Mesenchymal stem cell (in vitro differentiated cells and primary cell): ENCODE results near the gene TMEM186. TPM values are rescaled to one million over a fixed set of nuclear protein-coding genes. Genes with fewer than 3 reads are reported as not detected.

ENCODE experiments used
- DNase-seq: peaks from one replicate; pipeline ENCODE4 v3.0.0-alpha.2; 2013
- H2AFZ ChIP-seq: one replicate; pipeline ENCODE4 v1.6.1; 2013; ENCODE audit warnings: low read depth, mild to moderate bottlenecking, control low read depth, inconsistent platforms, low read length, moderate library complexity
- H2AK5ac ChIP-seq: 2 replicates; pipeline ENCODE4 v1.6.1; 2013; ENCODE audit warnings: low read length, moderate library complexity, mild to moderate bottlenecking, inconsistent platforms; ENCODE audit not compliant: severe bottlenecking
- H2BK120ac ChIP-seq: one replicate; pipeline ENCODE4 v1.6.1; 2013; ENCODE audit warnings: low read depth, mild to moderate bottlenecking, inconsistent platforms, low read length, moderate library complexity
- H2BK12ac ChIP-seq, 2 experiments: one replicate each; pipeline ENCODE4 v1.6.1; 2013; ENCODE audit warnings: inconsistent platforms in 2 of 2, low read length in 2 of 2, mild to moderate bottlenecking in 2 of 2, moderate library complexity in 2 of 2, control low read depth in 1 of 2
- H2BK15ac ChIP-seq: one replicate; pipeline ENCODE4 v1.6.1; 2013; ENCODE audit warnings: mild to moderate bottlenecking, low read depth, inconsistent platforms; ENCODE audit not compliant: poor library complexity, severe bottlenecking
- H2BK5ac ChIP-seq: 2 replicates; pipeline ENCODE4 v1.6.1; 2013; ENCODE audit warnings: low read depth, mild to moderate bottlenecking, low read length, control low read depth, inconsistent platforms; ENCODE audit not compliant: poor library complexity, severe bottlenecking
- H3K14ac ChIP-seq, 2 experiments: one replicate each; pipeline ENCODE4 v1.6.1; 2013; ENCODE audit warnings: inconsistent platforms in 2 of 2, low read length in 2 of 2, control low read depth in 1 of 2, mild to moderate bottlenecking in 1 of 2, moderate library complexity in 1 of 2
- H3K18ac ChIP-seq, 2 experiments: one replicate each; pipeline ENCODE4 v1.6.1; 2013; ENCODE audit warnings: inconsistent platforms in 2 of 2, low read length in 2 of 2, control low read depth in 1 of 2, low read depth in 1 of 2, mild to moderate bottlenecking in 1 of 2
- H3K23ac ChIP-seq, 2 experiments: one replicate each; pipeline ENCODE4 v1.6.1; 2013; ENCODE audit warnings: inconsistent platforms in 2 of 2, low read length in 2 of 2, mild to moderate bottlenecking in 2 of 2, moderate library complexity in 2 of 2, control low read depth in 1 of 2
- H3K27ac ChIP-seq: 2 replicates; pipeline ENCODE4 v1.5.1; 2013; ENCODE audit warnings: mild to moderate bottlenecking, moderate library complexity, low read length, control low read depth, inconsistent platforms; ENCODE audit not compliant: poor library complexity, severe bottlenecking
- H3K27me3 ChIP-seq, 2 experiments: 2 replicates each; pipeline versions ENCODE4 v1.6.1 to v1.7.0; 2013; ENCODE audit warnings: low read length in 2 of 2, mild to moderate bottlenecking in 2 of 2, moderate library complexity in 2 of 2, control low read depth in 1 of 2, inconsistent platforms in 1 of 2; ENCODE audit not compliant: control insufficient read depth in 1 of 2, insufficient read depth in 1 of 2
- H3K36me3 ChIP-seq, 2 experiments: 2 replicates each; pipeline versions ENCODE4 v1.6.1 to v1.7.0; 2013; ENCODE audit warnings: low read length in 2 of 2, control low read depth in 1 of 2, inconsistent platforms in 1 of 2, low read depth in 1 of 2, mild to moderate bottlenecking in 1 of 2; ENCODE audit not compliant: insufficient read depth in 2 of 2, control insufficient read depth in 1 of 2
- H3K4ac ChIP-seq, 2 experiments: one replicate each; pipeline ENCODE4 v1.6.1; 2013; ENCODE audit warnings: inconsistent platforms in 2 of 2, low read length in 2 of 2, mild to moderate bottlenecking in 2 of 2, moderate library complexity in 2 of 2, control low read depth in 1 of 2, low read depth in 1 of 2
- H3K4me1 ChIP-seq: 2 replicates; pipeline ENCODE4 v1.6.1; 2013; ENCODE audit warnings: low read depth, low read length, control low read depth; ENCODE audit not compliant: control insufficient read depth, insufficient read depth
- H3K4me2 ChIP-seq: 2 replicates; pipeline ENCODE4 v1.6.1; 2013; ENCODE audit warnings: low read length, mild to moderate bottlenecking, inconsistent platforms; ENCODE audit not compliant: poor library complexity, severe bottlenecking
- H3K4me3 ChIP-seq, 2 experiments: 2 replicates each; pipeline versions ENCODE4 v1.5.1 to v1.7.0; 2013; ENCODE audit warnings: low read length in 2 of 2, mild to moderate bottlenecking in 2 of 2, control low read depth in 1 of 2, low read depth in 1 of 2; ENCODE audit not compliant: insufficient read depth in 1 of 2
- H3K79me1 ChIP-seq: replicated peaks from 2 replicates; pipeline ENCODE4 v1.6.1; 2013; ENCODE audit warnings: mild to moderate bottlenecking, control low read depth, low read length, inconsistent platforms; ENCODE audit not compliant: poor library complexity, severe bottlenecking
- H3K9ac ChIP-seq: 2 replicates; pipeline ENCODE4 v1.7.0; 2013; ENCODE audit warnings: mild to moderate bottlenecking, low read length, moderate library complexity
- H3K9me3 ChIP-seq: 2 replicates; pipeline ENCODE4 v1.7.0; 2013; ENCODE audit warnings: mild to moderate bottlenecking, low read length; ENCODE audit not compliant: control insufficient read depth
- H4K8ac ChIP-seq: one replicate; pipeline ENCODE4 v1.6.1; 2013; ENCODE audit warnings: inconsistent platforms, mild to moderate bottlenecking, low read length, moderate library complexity
- H4K91ac ChIP-seq: one replicate; pipeline ENCODE4 v1.6.1; 2013; ENCODE audit warnings: mild to moderate bottlenecking, low read length, inconsistent platforms
- WGBS: methylation state at CpG from one replicate; pipeline ENCODE4 v1.1.7; 2013; ENCODE audit warnings: mixed read lengths; 5-methylcytosine and 5-hydroxymethylcytosine counted together
- polyA plus RNA-seq, 2 experiments: library from polyadenylated mRNA; stranded (reverse); fragments of 200-250 nt; gene quantifications; one replicate each; pipeline ENCODE4 v1.2.3, GENCODE V29; 2013

TMEM186 gene
- polyA plus RNA-seq (2013, experiment 1 of 2) = 5.4 TPM
- polyA plus RNA-seq (2013, experiment 2 of 2) = 5.6 TPM

GRCh38 chr16:8797364-8798173 lies at the start of gene TMEM186, which contains the start of gene PMM2:
TSS of gene TMEM186 (minus strand) at chr16:8797639. CDS start at chr16:8797614, 25 bp downstream.
TSS of gene PMM2 (plus strand) at chr16:8797839. CDS start at chr16:8797883, 44 bp downstream.
- H4K91ac ChIP-seq = peak within 1 kb of the TSS; percentile 99

GRCh38 chr16:8847145-8847544 lies 49.7 kb upstream of the TMEM186 start:
- H3K4me1 ChIP-seq = peaks cover 33% of the 10 kb centered on the region
- no peak overlapping the region for H2BK5ac ChIP-seq
- H4K8ac ChIP-seq = peak overlapping the region; percentile 67
- H3K79me1 ChIP-seq = peaks cover 6% of the 10 kb centered on the region
- H3K9ac ChIP-seq = no peak overlapping the region
- no peaks in the 10 kb centered on the region for H3K27me3 ChIP-seq
- no peak overlapping the region for H3K23ac ChIP-seq
- no peak overlapping the region for H2BK15ac ChIP-seq
- no peaks in the 10 kb centered on the region for H3K9me3 ChIP-seq
- H3K4me3 ChIP-seq = no peak overlapping the region
- H4K91ac ChIP-seq = peak overlapping the region; percentile 62
- H3K4ac ChIP-seq = no peak overlapping the region
- DNase-seq = no peak
- no peak overlapping the region for H3K18ac ChIP-seq
- H2BK120ac ChIP-seq = no peak overlapping the region
- no peak overlapping the region for H2AK5ac ChIP-seq
- H3K4me2 ChIP-seq = no peak overlapping the region
- H3K36me3 ChIP-seq = peaks cover 57 to 62% of the 10 kb centered on the region in 2 experiments
- no peak overlapping the region for H2BK12ac ChIP-seq
- no peak overlapping the region for H2AFZ ChIP-seq
- 97% methylated on average over 13 of the region's 13 CpGs for WGBS
- no peak overlapping the region for H3K27ac ChIP-seq
- H3K14ac ChIP-seq = no peak overlapping the region

More at GRCh38 chr16:8797364-8798173, at the start of gene TMEM186, which contains the start of gene PMM2:
- Histone ChIP-seq H2AK5ac (peak within 1 kb of the TSS; percentile 84), H3K4me3 (peak within 1 kb of the TSS; percentile 91 to 97), H3K23ac (peak within 1 kb of the TSS; percentile 84 to 97), H4K8ac (peak within 1 kb of the TSS; percentile 99), H3K18ac (peak within 1 kb of the TSS; percentile 96 to 98), H3K27me3 (no peaks in the 10 kb centered on the region), H3K4ac (peak within 1 kb of the TSS; percentile 98 to 100), H2BK120ac (peak within 1 kb of the TSS; percentile 77), H3K36me3 (peaks cover 11 to 49% of the 10 kb centered on the region in 2 experiments), H3K79me1 (peaks cover 20% of the 10 kb centered on the region), H3K14ac (peak within 1 kb of the TSS; percentile 44 to 96), H2AFZ (peak within 1 kb of the TSS; percentile 46), H3K4me2 (peak within 1 kb of the TSS; percentile 94), H3K9ac (peak within 1 kb of the TSS; percentile 98), H2BK15ac (peak within 1 kb of the TSS; percentile 75), H2BK5ac (peak within 1 kb of the TSS; percentile 79), H3K9me3 (no peaks in the 10 kb centered on the region), H2BK12ac (peak within 1 kb of the TSS in 1 of 2 experiments; percentile 15), H3K27ac (peak within 1 kb of the TSS; percentile 81), H3K4me1 (peaks cover 11% of the 10 kb centered on the region)
- under 1% methylated on average over 61 of the region's 61 CpGs for WGBS
- peak; percentile 97 for DNase-seq

GRCh38 chr16:8846401-8846932 lies 49.0 kb upstream of the TMEM186 start:
- no peak overlapping the region for H3K27ac ChIP-seq
- no peak overlapping the region for H3K14ac ChIP-seq
- peaks cover 50 to 55% of the 10 kb centered on the region in 2 experiments for H3K36me3 ChIP-seq
- H3K9ac ChIP-seq = no peak overlapping the region
- no peak overlapping the region for H3K4me2 ChIP-seq
- WGBS = 94% methylated on average over 10 of the region's 10 CpGs
- H2AK5ac ChIP-seq = no peak overlapping the region
- H4K8ac ChIP-seq = no peak overlapping the region
- no peaks in the 10 kb centered on the region for H3K27me3 ChIP-seq
- no peak overlapping the region for H2BK15ac ChIP-seq
- no peak overlapping the region for H2BK120ac ChIP-seq
- H3K23ac ChIP-seq = no peak overlapping the region
- H3K79me1 ChIP-seq = peaks cover 4% of the 10 kb centered on the region
- H3K18ac ChIP-seq = no peak overlapping the region
- DNase-seq = no peak
- no peak overlapping the region for H2BK5ac ChIP-seq
- no peak overlapping the region for H4K91ac ChIP-seq
- no peaks in the 10 kb centered on the region for H3K9me3 ChIP-seq
- H3K4ac ChIP-seq = no peak overlapping the region
- peaks cover 29% of the 10 kb centered on the region for H3K4me1 ChIP-seq
- no peak overlapping the region for H2AFZ ChIP-seq
- no peak overlapping the region for H3K4me3 ChIP-seq
- no peak overlapping the region for H2BK12ac ChIP-seq

- Histone ChIP-seq H3K27ac (no peak overlapping the region), H3K9ac (no peak overlapping the region), H2BK5ac (no peak overlapping the region), H3K79me1 (peaks cover 4% of the 10 kb centered on the region), H3K36me3 (peaks cover 45 to 49% of the 10 kb centered on the region in 2 experiments), H2AFZ (no peak overlapping the region), H3K4me1 (peaks cover 28% of the 10 kb centered on the region), H3K27me3 (no peaks in the 10 kb centered on the region), H3K14ac (no peak overlapping the region), H3K9me3 (no peaks in the 10 kb centered on the region), H4K91ac (no peak overlapping the region), H3K23ac (peak overlapping the region in 1 of 2 experiments; percentile 64), H2BK15ac (no peak overlapping the region), H2AK5ac (no peak overlapping the region), H3K4me2 (no peak overlapping the region), H3K18ac (no peak overlapping the region), H3K4me3 (no peak overlapping the region), H3K4ac (no peak overlapping the region), H4K8ac (no peak overlapping the region), H2BK12ac (no peak overlapping the region), H2BK120ac (no peak overlapping the region)
- WGBS = 99% methylated on average over 7 of the region's 7 CpGs
- DNase-seq = no peak
Observed at GRCh38 chr16:8845699-8846298, 48.4 kb upstream of the TMEM186 start.
